HG02970 (cell line): ENCODE results near the gene MAPK8IP1.
"Not testable (repeated sequence)": the region's sequence is repeated elsewhere in the genome, so short reads cannot be mapped to it uniquely, and the experiment has no call there.

Source experiments
- ATAC-seq: cut with Tn5 transposase; IDR thresholded peaks from one replicate; pipeline ENCODE4 v1.9.1; 2021; ENCODE audit warnings: mild to moderate bottlenecking, moderate library complexity, moderate number of reproducible peaks; ENCODE audit not compliant: unreplicated experiment, low FRiP score

MAPK8IP1 gene

DNA sequence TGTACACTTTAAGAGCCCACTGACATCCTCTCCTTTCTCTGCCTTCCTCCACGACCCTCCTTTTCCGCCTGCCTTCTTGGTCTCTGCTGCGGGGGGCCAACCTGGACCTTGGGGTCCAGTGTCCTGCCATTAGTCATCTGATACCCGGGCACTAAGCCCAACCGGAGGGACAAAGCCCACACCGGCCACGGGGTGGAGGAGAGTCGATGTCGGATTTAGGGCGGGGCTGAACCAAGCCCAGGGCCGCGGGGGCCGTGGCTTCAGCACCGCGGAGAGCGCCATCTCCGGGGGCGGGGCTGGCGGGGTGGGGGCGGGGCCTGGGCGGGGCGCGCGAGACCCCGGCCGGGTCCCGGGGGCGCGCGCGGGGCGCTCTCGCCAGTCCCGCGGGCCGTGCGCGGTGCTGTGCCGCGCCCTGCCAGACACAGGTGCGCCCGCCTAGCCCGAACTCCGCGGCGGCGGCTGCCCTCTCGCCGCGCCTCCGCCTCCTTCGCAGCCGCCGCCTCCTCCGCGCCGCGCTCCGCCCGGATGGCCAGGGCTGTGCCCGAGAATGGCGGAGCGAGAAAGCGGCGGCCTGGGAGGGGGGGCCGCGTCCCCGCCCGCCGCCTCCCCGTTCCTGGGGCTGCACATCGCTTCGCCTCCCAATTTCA, at the start of gene MAPK8IP1:
Gene MAPK8IP1 (plus strand): TSS at position 378 of the 647 bp plus-strand sequence. CDS start 170 bp downstream, at position 548.
- no peak for ATAC-seq

DNA sequence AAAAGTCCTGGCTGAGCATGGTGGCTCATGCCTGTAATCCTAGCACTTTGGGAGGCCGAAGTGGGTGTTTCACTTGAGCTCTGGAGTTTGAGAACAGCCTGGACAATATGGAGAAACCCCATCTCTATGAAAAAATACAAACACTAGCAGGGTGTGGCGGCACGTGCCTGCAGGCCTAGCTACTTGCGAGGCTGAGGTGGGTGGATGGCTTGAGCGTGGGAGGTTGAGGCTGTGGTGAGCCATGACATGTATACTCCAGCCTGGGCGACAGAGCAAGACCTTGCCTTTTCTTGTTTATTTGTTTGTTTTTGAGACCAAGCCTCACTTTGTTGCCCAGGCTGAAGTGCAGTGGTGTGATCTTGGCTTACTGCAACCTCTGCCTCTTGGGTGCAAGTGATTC, 46.2 kb upstream of the MAPK8IP1 start:
- no peak for ATAC-seq

GRCh38 chr11:45840251-45840650, 45.2 kb upstream of the MAPK8IP1 start:
- ATAC-seq, result not testable (repeated sequence)

GRCh38 chr11:45843158-45843924, 42.1 kb upstream of the MAPK8IP1 start:
- ATAC-seq, result no peak

GRCh38 chr11:45844822-45845578, 40.5 kb upstream of the MAPK8IP1 start:
- no peak for ATAC-seq

- ATAC-seq, result no peak
These were observed 39.2 kb upstream of the MAPK8IP1 start for GRCh38 chr11:45846174-45846675.

GRCh38 chr11:45846974-45847910, 38.2 kb upstream of the MAPK8IP1 start, which contains the start of gene CRY2:
TSS of gene CRY2 (plus strand) at chr11:45847475. CDS start at chr11:45847491, 16 bp downstream.
- ATAC-seq, result peak; percentile 90

- ATAC-seq, result peak; percentile 11
These were observed 37.5 kb upstream of the MAPK8IP1 start for GRCh38 chr11:45847911-45848316.

DNA sequence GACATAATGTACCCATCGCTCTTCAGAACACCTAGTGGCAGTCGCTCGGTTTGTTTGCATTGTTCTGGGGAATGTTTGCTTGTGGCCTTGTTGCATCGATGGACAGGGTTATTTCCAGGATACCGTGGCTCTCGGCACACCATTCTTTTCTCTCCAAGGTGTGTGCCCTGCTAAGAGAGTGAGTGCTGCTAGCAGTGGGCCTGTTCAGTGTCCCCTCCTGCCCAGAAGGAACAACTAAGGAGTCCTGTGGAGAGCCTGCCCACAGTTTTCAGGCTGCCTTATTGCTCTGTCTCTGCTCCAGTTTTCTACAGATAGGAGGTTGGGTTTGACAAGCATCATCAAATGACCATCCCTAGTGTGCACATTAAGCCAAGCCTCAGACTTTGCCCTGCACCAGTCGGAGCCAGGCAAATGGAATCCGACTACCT, 36.8 kb upstream of the MAPK8IP1 start:
- no peak for ATAC-seq

- no peak for ATAC-seq
These were observed 35.0 kb upstream of the MAPK8IP1 start for GRCh38 chr11:45850446-45850845.

- ATAC-seq, result no peak
These were observed 34.2 kb upstream of the MAPK8IP1 start for GRCh38 chr11:45851228-45851627.

DNA sequence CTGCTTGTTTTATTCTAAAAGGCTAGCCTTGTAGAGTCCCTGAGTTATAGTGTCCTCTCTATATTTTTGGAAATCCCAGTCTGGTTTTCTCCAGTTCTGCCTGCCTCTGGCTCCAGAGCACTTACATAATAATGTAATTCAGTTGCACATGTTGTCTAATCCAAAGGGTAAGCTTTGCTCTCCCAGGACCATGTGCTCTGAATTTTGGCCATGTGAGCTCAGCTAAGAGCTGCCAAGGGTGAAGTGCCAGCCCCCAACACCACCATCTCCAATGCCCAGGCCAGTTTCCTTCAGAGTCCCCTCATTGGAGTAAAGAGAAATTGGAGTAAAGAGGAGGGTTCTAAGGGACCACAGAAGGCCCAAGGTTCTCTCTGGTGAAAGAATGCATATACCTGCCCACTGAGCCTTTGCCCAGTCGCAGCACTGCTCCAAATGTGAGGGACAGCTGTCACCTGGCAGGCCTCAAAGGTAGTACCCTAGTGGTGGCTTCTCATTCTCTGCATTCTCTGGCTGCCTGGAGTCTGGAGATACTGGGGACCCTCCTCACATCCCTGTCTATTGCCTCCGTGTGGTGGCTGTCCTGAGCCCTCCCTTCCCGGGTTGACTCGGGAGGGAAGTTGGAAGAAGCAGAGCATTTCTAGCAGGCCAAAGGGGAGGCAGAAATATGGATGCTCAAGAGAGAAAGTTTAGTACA, 33.3 kb upstream of the MAPK8IP1 start:
- no peak for ATAC-seq

GRCh38 chr11:45852712-45853101, 32.7 kb upstream of the MAPK8IP1 start:
- ATAC-seq, result no peak

- no peak for ATAC-seq
These were observed 31.9 kb upstream of the MAPK8IP1 start for GRCh38 chr11:45853332-45854219.

- no peak for ATAC-seq
These were observed 30.1 kb upstream of the MAPK8IP1 start for GRCh38 chr11:45855308-45855707.

DNA sequence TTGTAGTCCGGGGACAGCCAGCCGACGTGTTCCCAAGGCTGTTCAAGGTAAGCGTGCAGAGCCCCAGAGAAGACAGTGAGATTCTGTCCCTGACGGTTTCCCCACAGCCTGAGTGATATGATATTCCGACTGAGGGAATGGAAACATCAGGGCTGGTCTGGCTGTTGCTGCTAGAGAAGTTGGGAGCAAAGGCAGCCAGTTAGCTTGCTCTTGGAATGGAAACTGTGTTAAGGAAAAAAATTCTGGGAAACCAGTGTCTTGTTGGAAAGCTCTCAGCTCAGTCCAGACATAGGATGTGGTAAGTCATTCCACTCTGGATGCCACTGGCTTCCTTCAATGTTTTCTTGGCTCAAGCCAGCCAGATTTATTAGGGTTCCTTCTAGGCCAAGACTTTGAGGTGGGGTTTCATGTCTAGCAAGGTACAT, 29.4 kb upstream of the MAPK8IP1 start:
- ATAC-seq, result no peak

GRCh38 chr11:45857961-45858474, 27.4 kb upstream of the MAPK8IP1 start:
- ATAC-seq, result no peak
